ENCODE measurements around the gene CIAO2B.

The CIAO2B gene

GRCh38 chr16:66949472-66949871 lies 15.3 kb upstream of the CIAO2B start:
- H3K79me2 ChIP-seq (ENCODE audit: control insufficient read depth, insufficient read depth, low read length), result no peaks in the 10 kb centered on the region
- no peak overlapping the region for H3K4me2 ChIP-seq (ENCODE audit: low read length)
- no peak overlapping the region for H3K4ac ChIP-seq (ENCODE audit: low read depth, low read length)
- no peaks in the 10 kb centered on the region for H3K79me1 ChIP-seq (ENCODE audit: low read length)
- H3K9ac ChIP-seq (ENCODE audit: low read length), result no peak overlapping the region
- H4K5ac ChIP-seq (ENCODE audit: low read length), result no peak overlapping the region
- H3K4me3 ChIP-seq (ENCODE audit: low read length), result no peak overlapping the region
- no CpG with 5 or more reads among the region's 6 CpGs for WGBS (ENCODE audit: extremely low coverage, insufficient coverage, low lambda C conversion rate)
- H3K56ac ChIP-seq (ENCODE audit: low read length), result no peak overlapping the region
- no peak overlapping the region for H3K27ac ChIP-seq (ENCODE audit: low read depth, low read length)
- no peak overlapping the region for H2AK5ac ChIP-seq (ENCODE audit: low read length)
- no peak overlapping the region for H2BK15ac ChIP-seq (replicated peaks; ENCODE audit: low read depth)
- H2BK120ac ChIP-seq (ENCODE audit: low read depth, low read length), result no peak overlapping the region
- H3K23ac ChIP-seq (ENCODE audit: low read length), result no peak overlapping the region
- no peak overlapping the region for H4K8ac ChIP-seq (ENCODE audit: low read depth, low read length)
- H3K4me1 ChIP-seq (ENCODE audit: control insufficient read depth, low read depth, low read length), result no peaks in the 10 kb centered on the region
- no peak for DNase-seq
- H3K18ac ChIP-seq (ENCODE audit: low read length), result no peak overlapping the region
- H3K27me3 ChIP-seq (ENCODE audit: insufficient read depth, low read length, poor library complexity), result peaks cover 11% of the 10 kb centered on the region
- H3K36me3 ChIP-seq (ENCODE audit: control insufficient read depth, insufficient read depth, low read length), result no peaks in the 10 kb centered on the region
- no peak overlapping the region for H2BK5ac ChIP-seq (ENCODE audit: low read length)

GRCh38 chr16:66948837-66949225 lies 14.6 kb upstream of the CIAO2B start:
- Histone ChIP-seq H3K4ac (ENCODE audit: low read depth, low read length) (no peak overlapping the region), H3K18ac (ENCODE audit: low read length) (no peak overlapping the region), H3K79me2 (ENCODE audit: control insufficient read depth, insufficient read depth, low read length) (no peaks in the 10 kb centered on the region), H3K27me3 (ENCODE audit: insufficient read depth, low read length, poor library complexity) (peaks cover 11% of the 10 kb centered on the region), H2AK5ac (ENCODE audit: low read length) (no peak overlapping the region), H2BK5ac (ENCODE audit: low read length) (no peak overlapping the region), H3K9ac (ENCODE audit: low read length) (no peak overlapping the region), H3K4me1 (ENCODE audit: control insufficient read depth, low read depth, low read length) (no peaks in the 10 kb centered on the region), H3K56ac (ENCODE audit: low read length) (no peak overlapping the region), H3K23ac (ENCODE audit: low read length) (no peak overlapping the region), H3K4me2 (ENCODE audit: low read length) (no peak overlapping the region), H4K8ac (ENCODE audit: low read depth, low read length) (no peak overlapping the region), H3K79me1 (ENCODE audit: low read length) (no peaks in the 10 kb centered on the region), H3K4me3 (ENCODE audit: low read length) (no peak overlapping the region), H3K27ac (ENCODE audit: low read depth, low read length) (no peak overlapping the region), H3K36me3 (ENCODE audit: control insufficient read depth, insufficient read depth, low read length) (no peaks in the 10 kb centered on the region), H4K5ac (ENCODE audit: low read length) (no peak overlapping the region), H2BK15ac (replicated peaks; ENCODE audit: low read depth) (no peak overlapping the region), H2BK120ac (ENCODE audit: low read depth, low read length) (no peak overlapping the region)
- DNase-seq, result no peak
- WGBS (ENCODE audit: extremely low coverage, insufficient coverage, low lambda C conversion rate), result no CpG with 5 or more reads among the region's 21 CpGs

GRCh38 chr16:66948134-66948836 lies 14.1 kb upstream of the CIAO2B start:
- H3K4me3 ChIP-seq (ENCODE audit: low read length), result no peak overlapping the region

GRCh38 chr16:66947302-66948065 lies 13.3 kb upstream of the CIAO2B start:
- no CpG with 5 or more reads among the region's 23 CpGs for WGBS (ENCODE audit: extremely low coverage, insufficient coverage, low lambda C conversion rate)

More at GRCh38 chr16:66948134-66948836, 14.1 kb upstream of the CIAO2B start:
- WGBS (ENCODE audit: extremely low coverage, insufficient coverage, low lambda C conversion rate), result no CpG with 5 or more reads among the region's 44 CpGs
- H2AK5ac ChIP-seq (ENCODE audit: low read length), result no peak overlapping the region
- H3K79me2 ChIP-seq (ENCODE audit: control insufficient read depth, insufficient read depth, low read length), result no peaks in the 10 kb centered on the region
- H3K4me2 ChIP-seq (ENCODE audit: low read length), result no peak overlapping the region
- no peak overlapping the region for H4K8ac ChIP-seq (ENCODE audit: low read depth, low read length)
- H3K4me1 ChIP-seq (ENCODE audit: control insufficient read depth, low read depth, low read length), result no peaks in the 10 kb centered on the region
- no peak overlapping the region for H3K23ac ChIP-seq (ENCODE audit: low read length)
- H4K5ac ChIP-seq (ENCODE audit: low read length), result no peak overlapping the region
- DNase-seq, result no peak
- H2BK15ac ChIP-seq (replicated peaks; ENCODE audit: low read depth), result no peak overlapping the region
- H3K18ac ChIP-seq (ENCODE audit: low read length), result no peak overlapping the region
- no peak overlapping the region for H3K4ac ChIP-seq (ENCODE audit: low read depth, low read length)
- H3K27ac ChIP-seq (ENCODE audit: low read depth, low read length), result no peak overlapping the region
- H2BK5ac ChIP-seq (ENCODE audit: low read length), result no peak overlapping the region
- peaks cover 11% of the 10 kb centered on the region for H3K27me3 ChIP-seq (ENCODE audit: insufficient read depth, low read length, poor library complexity)
- H2BK120ac ChIP-seq (ENCODE audit: low read depth, low read length), result no peak overlapping the region
- H3K56ac ChIP-seq (ENCODE audit: low read length), result no peak overlapping the region
- no peaks in the 10 kb centered on the region for H3K36me3 ChIP-seq (ENCODE audit: control insufficient read depth, insufficient read depth, low read length)
- no peak overlapping the region for H3K9ac ChIP-seq (ENCODE audit: low read length)
- no peaks in the 10 kb centered on the region for H3K79me1 ChIP-seq (ENCODE audit: low read length)

GRCh38 chr16:66946974-66947301 lies 12.7 kb upstream of the CIAO2B start:
- no peak overlapping the region for H3K18ac ChIP-seq (ENCODE audit: low read length)
- H3K4me2 ChIP-seq (ENCODE audit: low read length), result no peak overlapping the region
- no peak overlapping the region for H2BK15ac ChIP-seq (replicated peaks; ENCODE audit: low read depth)
- no peaks in the 10 kb centered on the region for H3K4me1 ChIP-seq (ENCODE audit: control insufficient read depth, low read depth, low read length)
- H3K27ac ChIP-seq (ENCODE audit: low read depth, low read length), result no peak overlapping the region
- H3K23ac ChIP-seq (ENCODE audit: low read length), result no peak overlapping the region
- H3K4me3 ChIP-seq (ENCODE audit: low read length), result no peak overlapping the region
- H2BK120ac ChIP-seq (ENCODE audit: low read depth, low read length), result no peak overlapping the region
- peaks cover 11% of the 10 kb centered on the region for H3K27me3 ChIP-seq (ENCODE audit: insufficient read depth, low read length, poor library complexity)
- no CpG with 5 or more reads among the region's 5 CpGs for WGBS (ENCODE audit: extremely low coverage, insufficient coverage, low lambda C conversion rate)
- H4K8ac ChIP-seq (ENCODE audit: low read depth, low read length), result no peak overlapping the region
- no peak for DNase-seq
- no peak overlapping the region for H3K4ac ChIP-seq (ENCODE audit: low read depth, low read length)
- H3K9ac ChIP-seq (ENCODE audit: low read length), result no peak overlapping the region
- no peak overlapping the region for H4K5ac ChIP-seq (ENCODE audit: low read length)
- no peak overlapping the region for H2BK5ac ChIP-seq (ENCODE audit: low read length)
- no peak overlapping the region for H2AK5ac ChIP-seq (ENCODE audit: low read length)
- H3K56ac ChIP-seq (ENCODE audit: low read length), result no peak overlapping the region
- H3K36me3 ChIP-seq (ENCODE audit: control insufficient read depth, insufficient read depth, low read length), result peaks cover 2% of the 10 kb centered on the region
- no peaks in the 10 kb centered on the region for H3K79me2 ChIP-seq (ENCODE audit: control insufficient read depth, insufficient read depth, low read length)
- H3K79me1 ChIP-seq (ENCODE audit: low read length), result no peaks in the 10 kb centered on the region

More at GRCh38 chr16:66947302-66948065, 13.3 kb upstream of the CIAO2B start:
- H3K27ac ChIP-seq (ENCODE audit: low read depth, low read length), result no peak overlapping the region
- H3K4me3 ChIP-seq (ENCODE audit: low read length), result no peak overlapping the region
- H3K9ac ChIP-seq (ENCODE audit: low read length), result no peak overlapping the region
- H2BK15ac ChIP-seq (replicated peaks; ENCODE audit: low read depth), result no peak overlapping the region
- H3K79me1 ChIP-seq (ENCODE audit: low read length), result no peaks in the 10 kb centered on the region
- no peak overlapping the region for H4K5ac ChIP-seq (ENCODE audit: low read length)
- no peak overlapping the region for H2AK5ac ChIP-seq (ENCODE audit: low read length)
- H3K4me1 ChIP-seq (ENCODE audit: control insufficient read depth, low read depth, low read length), result no peaks in the 10 kb centered on the region
- no peak overlapping the region for H2BK120ac ChIP-seq (ENCODE audit: low read depth, low read length)
- no peak overlapping the region for H2BK5ac ChIP-seq (ENCODE audit: low read length)
- no peak overlapping the region for H4K8ac ChIP-seq (ENCODE audit: low read depth, low read length)
- H3K23ac ChIP-seq (ENCODE audit: low read length), result no peak overlapping the region
- H3K79me2 ChIP-seq (ENCODE audit: control insufficient read depth, insufficient read depth, low read length), result no peaks in the 10 kb centered on the region
- no peak overlapping the region for H3K56ac ChIP-seq (ENCODE audit: low read length)
- no peak overlapping the region for H3K4ac ChIP-seq (ENCODE audit: low read depth, low read length)
- H3K18ac ChIP-seq (ENCODE audit: low read length), result no peak overlapping the region
- H3K4me2 ChIP-seq (ENCODE audit: low read length), result peak overlapping the region; percentile 22
- H3K36me3 ChIP-seq (ENCODE audit: control insufficient read depth, insufficient read depth, low read length), result no peaks in the 10 kb centered on the region
- H3K27me3 ChIP-seq (ENCODE audit: insufficient read depth, low read length, poor library complexity), result peaks cover 11% of the 10 kb centered on the region
- DNase-seq, result peak; percentile 86

Measured in mesendoderm (in vitro differentiated cells).